B cell (primary cell): ENCODE measurements around the gene MAD1L1.

ENCODE experiments used
- CTCF ChIP-seq: fragments of 200-600 bp; IDR thresholded peaks from one replicate; pipeline ENCODE4 v1.8.0; 2022; ENCODE audit warnings: antibody characterized with exemption, mild to moderate bottlenecking
- EZH2 ChIP-seq: IDR thresholded peaks from 2 replicates; pipeline ENCODE4 v1.6.1; 2012; ENCODE audit warnings: borderline replicate concordance, low read depth, mild to moderate bottlenecking, moderate library complexity, low read length; ENCODE audit not compliant: insufficient read depth, poor library complexity, severe bottlenecking

- TF ChIP-seq CTCF (no peak), EZH2 (no peak)
These were observed 385.3 kb downstream of the MAD1L1 start for GRCh38 chr7:1847260-1848001.
